Pulmonary artery endothelial cell (primary cell): Measurements from ENCODE around the gene VIPR2. TPM values are rescaled to one million over a fixed set of nuclear protein-coding genes. Genes with fewer than 3 reads are reported as not detected.

Experiments used
- DNase-seq: peaks from one replicate; pipeline ENCODE4 v3.0.0-alpha.2; 2011; ENCODE audit warnings: low read depth, low spot score
- total RNA-seq: library from RNA; depleted of rRNA; stranded (reverse); fragments of >200 nt; gene quantifications from 2 replicates; pipeline ENCODE4 v1.2.3, GENCODE V29; 2014

The VIPR2 gene
- total RNA-seq, 1 donor from 2014 or later: not detected

DNA sequence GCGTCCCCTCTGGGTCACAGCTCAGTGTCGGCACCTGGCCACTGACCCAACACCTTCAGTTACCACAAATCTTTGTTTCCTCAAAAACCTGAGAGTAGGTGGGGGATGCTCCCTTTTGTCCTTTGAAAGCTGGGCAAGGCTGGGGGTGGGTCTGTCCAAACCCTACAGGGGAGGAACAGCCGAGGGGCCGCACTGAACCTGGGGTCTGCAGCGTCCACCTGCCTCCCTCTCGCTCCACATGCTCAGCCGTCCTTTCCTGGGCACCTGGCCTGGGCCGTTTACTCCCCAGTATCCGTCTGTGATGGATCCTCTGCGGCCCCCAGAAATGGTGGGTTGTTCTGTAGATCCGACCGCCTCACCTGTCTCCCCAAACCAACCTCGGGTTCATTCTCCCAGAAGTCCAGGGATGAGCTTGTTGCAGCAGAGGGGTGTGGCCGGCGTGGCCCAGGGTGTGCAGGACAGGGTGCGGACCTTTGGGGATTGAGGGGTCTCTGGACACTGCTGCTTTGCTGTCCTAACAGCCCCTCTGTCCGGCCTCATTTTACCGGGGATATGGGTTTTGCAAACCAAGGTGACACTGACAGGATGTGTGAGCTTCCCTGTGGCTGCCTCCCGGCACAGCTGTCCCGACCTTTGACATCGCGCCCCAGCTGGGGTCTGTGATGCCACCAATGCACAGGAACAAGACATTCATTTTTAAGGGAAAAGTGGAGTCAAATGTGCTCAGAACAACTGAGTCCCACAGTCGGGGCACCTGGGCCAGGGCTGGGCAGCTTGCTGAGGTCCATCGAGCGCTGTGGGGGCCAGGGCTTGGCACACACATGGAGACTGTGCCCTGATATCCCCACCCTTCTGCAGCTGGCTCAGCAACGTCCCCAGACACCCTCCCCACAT, 115.9 kb downstream of the VIPR2 start:
- DNase-seq: no peak

DNA sequence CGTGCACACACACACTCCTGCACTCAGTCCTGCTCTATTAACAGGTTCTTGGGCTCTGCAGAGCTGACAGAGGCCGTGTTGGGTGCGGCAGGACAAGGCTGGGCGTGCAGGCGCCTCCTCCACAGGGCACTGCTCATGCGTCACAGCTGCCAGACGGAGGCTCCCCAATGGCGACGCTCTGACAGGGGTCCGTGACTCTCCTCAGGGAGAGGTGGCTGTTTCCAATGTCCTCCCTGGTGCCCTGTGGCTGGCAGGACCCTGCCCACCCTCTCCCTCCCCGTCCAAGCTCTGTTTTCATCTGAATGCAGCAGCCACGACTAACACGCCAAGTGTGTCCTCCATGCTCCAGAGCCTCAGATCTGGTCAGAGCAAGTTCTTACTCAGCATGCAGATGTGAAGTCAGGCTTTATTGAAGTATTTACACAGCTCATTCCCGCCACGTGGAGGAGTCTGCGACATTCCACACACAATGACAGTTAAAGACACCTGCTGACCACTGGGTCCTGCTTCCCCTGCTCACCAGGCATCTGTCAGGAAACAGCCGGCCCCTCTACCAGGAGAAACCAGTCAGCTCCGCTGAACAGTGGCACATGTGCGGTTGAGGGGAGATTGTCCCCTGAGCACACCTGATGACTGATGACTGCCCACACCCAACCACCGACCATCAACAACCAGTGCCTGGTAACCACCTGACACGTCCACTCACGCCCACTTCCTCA, 116.7 kb downstream of the VIPR2 start:
- DNase-seq: no peak

DNA sequence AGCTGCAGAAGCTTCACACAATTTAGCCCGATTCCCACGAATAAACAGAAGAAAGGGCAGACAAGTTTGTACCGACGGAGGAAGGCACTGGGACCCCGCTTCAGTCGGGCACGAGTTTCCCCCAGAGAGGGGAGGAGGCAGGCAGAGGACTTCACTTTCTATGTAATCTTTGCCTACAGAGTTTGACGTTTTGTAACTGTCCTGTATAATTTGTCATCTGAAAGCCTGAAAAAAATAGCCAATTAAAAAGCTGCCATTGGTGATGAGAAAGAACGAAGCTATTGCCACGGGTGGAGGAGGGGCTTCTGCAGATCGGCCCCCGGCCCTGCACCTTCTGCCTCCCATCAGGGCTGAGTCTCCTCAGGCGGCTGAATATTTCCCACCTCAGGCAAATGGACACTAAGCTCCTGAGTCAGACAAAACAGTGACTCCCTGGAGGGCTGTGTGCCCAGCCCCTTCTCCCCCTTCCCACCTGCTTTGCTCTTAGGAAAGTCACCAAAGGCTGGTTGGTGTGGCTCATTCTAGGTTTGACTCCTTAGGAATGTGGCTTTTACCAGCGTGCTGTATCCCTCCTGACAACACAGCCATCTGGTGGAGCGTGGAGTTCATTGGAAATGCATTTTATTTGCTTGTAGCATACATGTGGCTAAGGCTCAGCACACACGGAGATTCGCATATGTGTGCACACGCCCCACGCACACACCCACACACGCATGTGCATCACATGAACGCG, 117.4 kb downstream of the VIPR2 start:
- DNase-seq: no peak

DNA sequence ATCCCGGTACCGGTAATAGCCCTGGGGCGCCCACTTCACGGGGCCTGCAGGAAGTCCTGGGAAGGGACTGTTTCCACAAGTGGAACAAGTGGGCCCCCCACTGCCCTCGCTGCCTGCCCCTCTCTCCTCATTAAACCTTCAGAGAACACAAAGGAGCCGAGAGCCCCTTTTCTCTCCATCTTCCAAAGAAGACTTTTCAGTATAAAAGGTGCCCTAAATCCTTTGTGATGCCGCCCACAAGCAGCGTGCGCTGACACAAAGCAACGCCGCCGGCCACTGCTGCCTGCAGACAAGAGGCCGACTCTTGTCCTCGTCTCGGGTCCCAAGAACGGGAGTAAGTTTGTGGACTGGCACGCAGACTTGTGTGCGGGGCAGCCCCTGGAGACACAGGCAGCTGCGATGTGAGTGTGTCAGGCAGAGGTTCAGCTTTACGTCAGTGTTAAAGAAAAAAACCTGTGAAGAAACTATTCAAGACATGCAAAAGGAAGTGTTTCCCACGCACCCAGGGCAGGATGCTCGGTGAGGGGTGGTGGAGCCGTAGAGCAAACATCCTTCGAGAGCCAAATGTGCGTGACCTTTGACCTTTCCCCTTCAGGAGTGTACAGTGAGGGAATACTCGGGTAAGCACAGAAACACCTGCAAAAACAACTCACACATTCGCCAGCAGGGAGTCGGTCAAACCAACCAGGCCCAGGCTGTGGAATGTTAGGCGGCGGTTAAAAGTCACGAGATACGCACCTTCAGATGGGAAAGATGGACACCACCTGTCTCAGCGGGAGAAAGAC, 118.2 kb downstream of the VIPR2 start:
- DNase-seq: no peak

DNA sequence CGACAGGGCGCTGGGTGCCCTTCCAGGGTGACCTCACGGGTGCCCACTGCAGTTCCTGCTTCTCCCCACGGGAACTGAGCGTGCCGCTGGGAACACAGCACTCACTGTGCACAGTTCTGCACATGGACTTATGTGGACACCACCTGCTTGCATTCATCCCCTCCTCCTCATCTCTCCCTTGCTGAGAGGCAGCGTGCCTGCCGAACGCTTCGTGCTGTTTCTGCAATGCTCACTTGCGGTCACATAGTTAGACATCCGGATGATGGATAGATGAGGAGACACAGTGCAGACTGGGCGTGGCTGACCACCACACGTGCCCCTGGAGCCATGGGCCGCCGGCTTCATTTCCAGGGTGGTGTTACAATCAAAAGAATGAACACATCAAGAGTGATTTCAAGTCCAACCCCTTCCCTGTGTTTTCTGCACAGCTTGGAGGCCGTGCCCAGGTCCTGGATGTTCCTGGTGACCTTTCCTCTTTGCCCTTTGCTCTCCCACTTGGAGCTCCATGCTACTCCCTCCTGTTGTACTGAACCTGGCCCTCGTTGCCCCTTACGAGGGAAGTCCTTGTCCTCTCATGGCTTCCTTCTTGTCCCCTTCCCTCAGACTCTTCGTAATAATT, 119.4 kb downstream of the VIPR2 start:
- no peak for DNase-seq

DNA sequence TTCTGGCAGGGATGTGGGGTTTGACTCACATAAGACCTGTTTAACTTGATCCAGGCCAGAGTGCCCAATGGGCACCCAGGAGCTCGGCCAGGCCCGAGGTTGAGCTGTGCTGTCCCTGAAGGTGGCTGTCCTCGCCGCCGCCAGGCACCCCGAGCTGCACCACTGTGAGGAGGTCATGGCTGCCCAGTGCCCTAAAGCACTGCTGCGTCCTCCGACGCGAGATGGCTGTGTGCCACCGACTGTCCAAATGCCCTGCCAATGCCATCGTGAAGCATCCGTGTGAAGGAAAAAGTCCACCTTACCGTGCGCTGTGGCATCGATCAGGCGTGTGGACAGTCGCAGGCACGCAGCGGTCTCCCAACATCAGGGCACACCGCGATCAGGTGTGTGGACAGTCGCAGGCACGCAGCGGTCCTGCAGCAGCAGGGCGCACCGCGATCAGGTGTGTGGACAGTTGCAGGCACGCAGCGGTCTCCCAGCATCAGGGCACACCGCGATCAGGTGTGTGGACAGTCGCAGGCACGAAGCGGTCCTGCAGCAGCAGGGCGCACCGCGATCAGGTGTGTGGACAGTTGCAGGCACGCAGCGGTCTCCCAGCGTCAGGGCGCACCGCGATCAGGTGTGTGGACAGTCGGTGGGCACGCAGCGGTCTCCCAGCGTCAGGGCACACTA, 120.3 kb downstream of the VIPR2 start:
- DNase-seq: no peak

DNA sequence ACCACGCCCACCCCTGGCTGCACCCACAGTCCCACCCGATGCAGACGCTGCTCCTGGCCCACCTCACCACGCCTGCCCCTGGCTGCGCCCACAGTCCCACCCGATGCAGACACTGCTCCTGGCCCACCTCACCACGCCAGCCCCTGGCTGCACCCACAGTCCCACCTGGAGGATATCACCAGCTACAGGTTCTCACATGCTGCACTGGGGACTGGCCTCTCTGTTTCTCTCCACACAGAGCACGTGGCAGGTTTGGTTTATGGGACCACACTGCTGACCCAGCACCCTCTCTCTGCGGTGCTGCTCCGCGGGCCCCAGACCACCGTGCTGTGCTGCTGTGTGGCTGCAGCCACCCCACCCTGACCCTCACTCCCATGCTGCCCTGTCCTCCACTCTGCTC, 120.9 kb downstream of the VIPR2 start:
- DNase-seq: no peak

DNA sequence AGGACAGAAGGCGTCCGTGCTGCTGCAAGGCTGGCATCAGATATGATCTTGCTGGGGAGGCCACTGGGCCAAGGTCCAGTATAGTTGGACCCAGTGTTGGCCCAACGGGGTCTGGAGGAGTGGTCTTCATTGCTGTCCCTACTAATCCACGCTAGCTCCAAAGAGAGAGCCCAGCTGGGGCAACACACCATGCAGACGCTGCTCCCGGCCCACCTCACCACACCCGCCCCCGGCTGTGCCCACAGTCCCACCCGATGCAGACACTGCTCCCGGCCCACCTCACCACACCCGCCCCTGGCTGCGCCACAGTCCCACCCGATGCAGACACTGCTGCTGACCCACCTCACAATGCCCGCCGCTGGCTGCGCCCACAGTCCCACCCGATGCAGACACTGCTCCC, 121.5 kb downstream of the VIPR2 start:
- DNase-seq: no peak

DNA sequence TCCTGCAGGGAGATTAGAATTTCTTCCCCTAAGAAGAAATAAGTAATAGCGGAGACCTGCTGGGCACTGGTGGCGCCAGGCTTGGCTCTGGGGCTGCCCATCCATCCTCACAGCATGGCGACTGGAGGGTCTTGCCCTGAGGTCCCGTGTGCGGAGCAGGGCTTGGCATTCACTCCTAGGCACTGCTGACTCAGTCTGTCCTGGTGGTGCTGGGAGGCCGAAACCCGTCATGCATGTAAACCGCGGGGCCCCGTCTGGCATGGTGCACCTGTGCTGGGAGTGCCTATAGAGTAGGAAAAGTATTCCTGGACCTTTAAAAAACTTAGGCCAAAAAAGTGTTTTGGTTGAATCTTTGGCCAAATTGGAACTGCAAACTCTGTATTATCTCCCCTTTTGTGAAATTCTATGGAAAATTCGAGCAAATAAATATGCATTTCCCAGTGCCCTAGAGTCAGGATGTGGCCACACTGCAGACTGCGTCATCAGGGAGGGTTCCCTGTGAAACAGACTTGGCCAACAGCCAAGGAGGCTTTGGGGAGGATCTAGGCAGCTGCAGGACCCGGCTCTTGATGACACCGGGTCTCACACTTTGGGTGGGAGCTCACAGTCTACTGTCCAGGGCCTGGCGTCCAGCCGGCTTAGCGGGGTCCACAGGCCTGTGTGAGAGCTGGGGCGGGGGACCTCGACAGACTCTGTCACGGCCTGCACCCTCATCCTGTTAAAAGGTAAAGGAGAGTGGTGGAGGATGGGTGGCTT, 122.3 kb downstream of the VIPR2 start:
- no peak for DNase-seq

DNA sequence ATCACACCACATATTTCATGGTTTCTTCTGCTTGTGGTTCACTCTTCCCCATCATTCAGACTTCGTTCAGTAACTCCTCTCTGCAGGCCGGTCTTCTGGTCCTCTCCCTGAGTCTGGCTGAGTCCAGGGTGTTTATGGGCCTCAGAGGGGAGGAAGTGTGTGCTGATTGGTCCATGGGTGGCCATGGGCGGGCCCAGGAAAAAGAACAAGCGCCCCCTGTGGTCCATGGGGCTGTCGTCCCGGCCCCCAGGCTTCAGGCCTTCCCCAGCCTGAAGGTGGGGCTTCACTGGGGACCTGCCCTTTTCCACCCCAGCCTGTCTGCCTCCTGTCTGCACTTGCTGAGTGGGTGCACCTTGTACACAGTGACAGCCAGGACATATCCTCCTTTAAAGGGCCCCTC, 123.7 kb downstream of the VIPR2 start:
- no peak for DNase-seq

DNA sequence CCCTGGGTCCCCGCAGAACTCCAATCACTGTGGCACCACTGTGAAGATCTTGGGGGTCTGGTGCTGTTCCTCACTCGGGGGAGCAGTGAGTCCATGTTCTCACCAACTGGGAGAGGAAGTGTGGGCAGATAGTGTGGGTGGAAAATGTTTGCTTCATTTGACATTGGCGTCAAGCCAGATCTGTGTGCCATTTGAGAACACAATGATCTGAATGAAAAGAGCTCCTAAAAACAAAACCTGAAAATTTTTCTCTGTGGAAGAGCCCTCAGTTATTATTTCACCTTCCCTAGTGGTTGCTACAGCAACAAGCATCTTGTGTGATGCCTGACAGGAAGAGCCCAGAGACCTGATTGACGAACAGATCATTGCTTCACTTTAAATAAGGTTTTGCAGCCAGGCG, 125.6 kb downstream of the VIPR2 start:
- DNase-seq: no peak

DNA sequence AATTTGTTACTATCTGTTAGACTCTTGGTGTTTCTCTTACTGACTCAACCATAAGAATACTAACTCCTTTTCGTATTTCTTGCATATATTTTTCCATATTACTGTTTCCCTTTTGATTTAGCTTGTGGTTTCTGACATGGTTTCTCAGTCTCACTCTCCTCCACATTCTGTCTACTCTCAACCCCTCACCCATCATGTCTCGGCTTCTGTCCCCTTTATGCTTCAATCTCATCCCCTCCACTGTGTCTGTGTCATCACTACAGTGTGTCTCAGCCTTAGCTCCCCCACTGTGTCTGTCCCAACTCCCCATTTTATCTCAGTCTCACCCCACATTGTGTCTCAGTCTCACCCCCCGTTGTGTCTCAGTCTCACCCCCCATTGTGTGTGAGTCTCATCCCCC, 126.9 kb downstream of the VIPR2 start:
- no peak for DNase-seq

DNA sequence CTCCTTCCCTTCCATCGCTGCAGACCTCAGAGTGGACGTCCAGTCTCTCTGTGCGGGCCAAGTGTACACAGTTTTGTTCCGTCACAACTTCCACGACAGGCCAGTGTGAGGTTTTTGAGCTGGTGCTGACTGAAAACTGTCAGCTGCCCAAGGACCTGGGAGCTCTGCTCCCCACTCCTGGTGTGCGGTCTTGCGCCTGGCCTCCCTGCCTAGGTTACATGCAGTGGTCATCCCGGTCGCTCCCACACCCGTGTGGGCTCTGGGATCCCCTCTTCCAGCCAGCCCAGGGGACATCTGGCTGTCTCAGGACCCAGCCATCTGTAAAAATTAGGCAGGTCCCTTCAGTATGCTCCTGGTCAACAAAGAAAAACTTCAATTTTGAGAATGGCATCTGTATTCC, 127.5 kb downstream of the VIPR2 start:
- DNase-seq: no peak

DNA sequence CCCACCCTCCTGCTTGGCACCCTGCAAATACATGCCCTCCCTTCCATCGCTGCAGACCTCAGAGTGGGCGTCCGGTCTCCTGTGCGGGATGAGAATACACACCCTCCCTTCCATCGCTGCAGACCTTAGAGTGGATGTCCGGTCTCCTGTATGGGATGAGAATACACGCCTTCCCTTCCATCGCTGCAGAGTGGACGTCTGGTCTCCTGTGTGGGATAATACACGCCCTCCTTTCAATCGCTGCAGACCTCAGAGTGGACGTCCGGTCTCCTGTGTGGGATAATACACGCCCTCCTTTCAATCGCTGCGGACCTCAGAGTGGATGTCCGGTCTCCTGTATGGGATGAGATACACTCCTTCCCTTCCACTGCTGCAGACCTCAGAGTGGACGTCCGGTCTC, 128.1 kb downstream of the VIPR2 start:
- DNase-seq: no peak

DNA sequence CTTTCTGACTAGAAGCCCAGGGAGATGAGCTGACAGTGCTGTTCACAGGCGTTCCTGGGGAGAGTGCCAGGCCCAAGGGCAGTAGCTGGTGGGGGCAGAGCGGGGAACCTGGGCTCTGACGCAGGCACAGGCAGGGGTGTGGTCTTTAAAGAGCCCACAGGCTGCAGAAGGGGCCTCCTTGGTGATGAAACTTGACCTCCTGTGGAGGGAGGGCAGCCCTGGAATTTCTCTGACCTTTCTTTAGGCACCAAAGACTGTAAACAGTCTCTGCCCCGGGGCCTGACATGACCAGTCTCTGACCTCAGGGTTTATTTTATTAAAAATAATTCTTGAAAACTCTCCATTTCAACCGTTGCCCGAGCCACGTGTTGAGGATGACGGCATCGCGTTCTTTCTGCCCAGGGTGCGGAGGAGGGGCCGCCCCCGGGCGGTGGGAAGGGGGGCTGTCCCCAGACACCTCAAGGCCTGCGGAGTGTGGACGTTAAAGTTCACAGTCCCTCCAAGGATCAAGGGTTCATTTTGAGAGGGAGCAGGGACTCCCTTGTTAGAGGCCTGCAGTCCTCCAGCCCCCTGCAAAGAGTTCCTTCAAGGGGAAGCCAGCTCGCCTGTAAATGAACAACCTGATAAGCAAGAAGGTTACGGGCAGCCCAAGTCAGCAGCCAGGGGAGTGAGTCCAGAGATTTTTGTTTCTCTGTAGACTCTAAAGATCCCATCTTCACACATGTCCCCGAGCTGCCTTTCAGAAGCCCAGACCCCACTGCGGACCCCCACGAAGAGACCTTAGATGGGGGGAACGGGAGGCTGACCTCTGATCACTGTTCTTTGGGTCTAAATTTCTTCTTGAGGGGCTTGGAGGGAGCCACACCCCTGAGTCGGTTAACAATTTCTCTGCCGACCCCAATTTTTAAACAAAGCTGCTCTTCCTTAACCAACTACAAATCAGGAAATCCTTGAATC, 128.9 kb downstream of the VIPR2 start:
- no peak for DNase-seq

DNA sequence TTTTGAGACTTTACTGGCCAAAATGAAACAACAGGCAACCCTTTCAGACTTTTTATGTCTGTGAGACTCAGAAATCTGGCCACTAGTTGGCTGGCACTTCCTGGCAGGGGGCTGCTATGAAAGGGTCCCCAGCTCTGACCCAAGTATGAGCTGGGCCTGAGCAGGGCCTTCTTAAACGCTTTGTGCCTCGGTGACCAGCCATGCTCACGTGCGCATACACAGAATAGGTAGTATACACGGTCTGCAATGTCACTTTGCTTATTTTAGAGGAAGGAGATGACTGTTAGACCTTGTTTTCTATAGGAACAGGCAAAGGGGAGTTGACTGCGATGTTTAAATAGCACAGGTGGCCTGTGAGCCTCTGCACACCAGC, 129.6 kb downstream of the VIPR2 start:
- no peak for DNase-seq

DNA sequence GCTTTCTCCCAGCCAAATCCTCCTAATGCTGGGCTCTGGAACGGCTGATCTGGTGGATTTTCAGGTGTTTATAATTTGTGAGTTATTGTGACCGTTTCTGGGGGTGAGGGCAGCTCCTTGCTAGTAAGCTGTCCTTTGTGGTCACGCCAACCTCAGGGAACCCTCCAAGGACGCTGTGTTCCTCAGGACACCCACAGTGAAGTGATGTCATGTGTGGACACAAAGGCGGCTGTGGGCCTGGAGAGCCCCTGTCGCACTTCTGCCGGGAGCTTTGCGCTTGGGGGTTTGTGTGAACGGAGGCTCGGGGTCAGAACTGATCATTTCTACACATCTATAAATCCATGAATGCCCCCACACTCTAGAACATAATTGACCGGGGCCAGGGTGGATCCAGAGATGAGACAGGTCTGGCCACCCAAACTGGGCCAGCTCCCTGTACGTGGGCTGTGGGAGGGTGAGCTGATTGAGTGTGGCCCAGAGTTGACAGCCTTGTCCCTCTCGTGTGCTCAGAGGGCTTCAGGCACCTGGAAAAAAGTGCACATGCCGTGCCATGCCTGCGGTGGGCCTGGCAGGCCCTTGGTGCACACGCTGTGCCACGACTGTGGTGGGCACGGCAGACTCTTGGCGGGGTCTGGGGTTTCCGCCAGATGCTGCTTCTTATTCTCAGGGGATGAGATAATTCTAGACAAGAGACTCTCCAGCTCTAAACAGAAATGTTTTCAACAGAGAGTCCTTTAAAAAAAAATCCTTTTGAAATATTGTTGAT, 130.2 kb downstream of the VIPR2 start:
- DNase-seq: no peak

DNA sequence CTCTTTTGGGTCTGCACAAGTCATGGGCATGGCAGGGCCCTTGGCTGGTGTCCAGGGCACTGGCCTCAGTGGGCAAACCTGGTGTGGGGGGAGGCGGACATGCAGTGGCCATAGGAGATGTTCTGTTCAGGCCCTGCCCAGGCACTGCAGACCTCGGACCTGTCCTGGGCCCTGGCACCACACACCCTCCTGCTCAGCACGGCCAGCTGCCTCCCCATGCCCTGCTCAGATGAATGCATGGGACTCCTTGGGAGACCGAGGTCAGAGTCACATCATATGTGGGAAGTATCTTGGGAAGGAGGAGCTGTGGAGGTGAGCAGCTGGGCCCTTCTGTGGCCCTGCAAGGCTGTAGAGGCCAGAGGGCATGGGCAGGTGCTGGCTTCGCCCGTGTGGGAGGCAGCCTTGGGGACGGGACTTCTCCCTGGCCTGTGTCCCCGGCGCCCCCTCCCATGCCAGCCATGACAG, 130.8 kb downstream of the VIPR2 start:
- DNase-seq: no peak
